Activated CD8-positive, alpha-beta memory T cell treated with anti-CD3 and anti-CD28 coated beads for 36 hours (primary cell): ENCODE data around the gene RPS6KA4. TPM values are rescaled to one million over a fixed set of nuclear protein-coding genes. Genes with fewer than 3 reads are reported as not detected.

ENCODE experiments used
- CTCF ChIA-PET: fragments of 350-600 bp; sonication (Branson Sonifier 250); formaldehyde crosslinking; loops from one replicate; lab custom pipeline; 2021; ENCODE audit warnings: antibody characterized with exemption; lab: Charles Lee
- POLR2A ChIA-PET: fragments of 350-600 bp; sonication (Branson Sonifier 250); formaldehyde crosslinking; loops from one replicate; lab custom pipeline; 2021; ENCODE audit warnings: antibody characterized with exemption; lab: Charles Lee
- total RNA-seq, 2 experiments: library from RNA; stranded (reverse); gene quantifications; one replicate each; pipeline ENCODE4 v1.2.3, GENCODE V29; 2021

Gene RPS6KA4
- total RNA-seq, 2 experiments from 2014 or later, result 35.3 to 37.2 TPM

GRCh38 chr11:64371201-64371600 is 12.2 kb downstream of the RPS6KA4 start:
- ChIA-PET POLR2A (no interaction called here), CTCF (no interaction called here)

- CTCF ChIA-PET, result no interaction called here
- POLR2A ChIA-PET, result no interaction called here
Observed at GRCh38 chr11:64372021-64372420, 13.1 kb downstream of the RPS6KA4 start.

DNA sequence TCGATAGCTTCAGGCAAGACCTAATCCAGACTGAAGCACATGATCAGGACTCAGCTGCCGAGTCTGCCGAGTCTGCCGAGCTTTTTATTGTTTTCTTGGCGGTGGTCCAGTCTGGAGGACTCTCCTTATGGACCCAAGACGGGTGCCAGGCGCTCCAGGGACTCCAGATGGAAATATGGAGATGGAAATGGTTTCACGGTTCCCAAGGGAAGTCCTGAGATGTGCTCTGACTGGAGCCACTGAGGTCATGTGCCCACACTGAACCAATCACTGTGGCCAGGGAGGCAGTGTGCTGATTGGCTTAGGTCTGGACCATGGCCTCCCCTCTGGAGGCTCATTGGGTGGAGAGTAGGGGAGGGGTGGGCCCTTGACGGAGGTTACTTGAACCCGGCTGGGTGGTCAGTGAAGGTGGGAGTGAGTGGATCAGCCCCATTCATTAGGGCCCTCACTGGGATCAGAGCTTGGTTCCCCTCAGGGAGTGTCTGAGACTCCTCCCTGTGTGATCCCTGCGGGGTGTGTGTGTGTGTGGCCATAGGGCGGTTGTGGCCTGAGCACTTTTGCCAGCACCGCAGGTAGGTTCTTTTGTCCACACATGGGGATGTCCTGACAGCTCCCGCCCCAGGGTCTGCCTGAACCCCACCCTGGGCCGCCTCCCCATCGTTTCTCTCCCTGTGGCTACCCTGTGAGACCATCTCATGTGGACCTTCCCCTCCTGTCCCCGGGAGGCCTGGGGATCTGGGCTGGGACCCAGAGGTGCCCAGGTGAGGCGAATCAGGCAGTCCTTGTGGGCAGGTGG is 14.0 kb downstream of the RPS6KA4 start:
- POLR2A ChIA-PET, result no interaction called here
- CTCF ChIA-PET, result no interaction called here

DNA sequence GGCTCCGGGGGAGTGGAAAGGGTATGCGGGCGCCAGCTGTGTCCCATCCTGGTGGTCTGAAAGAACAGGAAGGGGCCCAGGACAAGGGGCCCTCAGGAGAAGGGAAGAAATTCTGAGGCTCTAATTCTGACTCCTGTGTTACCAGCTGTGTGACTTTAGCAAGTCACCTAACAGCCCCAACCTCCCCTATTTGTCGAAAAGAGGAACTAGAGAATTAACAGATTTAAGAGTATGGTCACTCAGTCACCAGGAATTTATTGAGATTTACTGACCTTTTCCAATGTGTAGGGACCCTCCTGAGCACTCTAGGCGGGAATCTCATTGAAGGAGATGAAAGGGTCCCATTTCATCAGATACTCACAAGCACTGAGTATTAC is 14.6 kb downstream of the RPS6KA4 start:
- ChIA-PET POLR2A (no interaction called here), CTCF (no interaction called here)

DNA sequence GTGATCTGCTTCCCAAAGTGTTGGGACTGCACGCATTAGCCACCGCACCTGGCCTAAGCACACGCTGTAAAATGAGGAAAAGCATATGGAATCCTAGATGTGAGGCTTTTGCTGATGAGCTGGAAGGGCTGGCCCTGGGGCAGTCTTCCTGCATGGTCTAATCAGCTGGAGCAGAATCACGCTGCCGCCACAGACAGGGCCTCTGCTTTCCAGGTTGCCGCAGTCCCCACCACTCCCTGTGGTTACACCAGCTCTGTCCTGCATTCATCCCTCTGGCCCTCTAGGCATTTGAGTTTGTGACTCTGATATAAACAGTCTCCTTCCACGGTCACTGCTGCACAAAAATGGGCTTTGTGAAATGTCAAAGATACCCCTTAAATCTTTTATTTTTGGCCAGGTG is 17.1 kb downstream of the RPS6KA4 start:
- ChIA-PET POLR2A (interaction anchor here (0.6 kb wide), 1 partner anchor 296 kb away, joined by 3 read pairs; no protein-coding TSS in a partner anchor), CTCF (no interaction called here)

DNA sequence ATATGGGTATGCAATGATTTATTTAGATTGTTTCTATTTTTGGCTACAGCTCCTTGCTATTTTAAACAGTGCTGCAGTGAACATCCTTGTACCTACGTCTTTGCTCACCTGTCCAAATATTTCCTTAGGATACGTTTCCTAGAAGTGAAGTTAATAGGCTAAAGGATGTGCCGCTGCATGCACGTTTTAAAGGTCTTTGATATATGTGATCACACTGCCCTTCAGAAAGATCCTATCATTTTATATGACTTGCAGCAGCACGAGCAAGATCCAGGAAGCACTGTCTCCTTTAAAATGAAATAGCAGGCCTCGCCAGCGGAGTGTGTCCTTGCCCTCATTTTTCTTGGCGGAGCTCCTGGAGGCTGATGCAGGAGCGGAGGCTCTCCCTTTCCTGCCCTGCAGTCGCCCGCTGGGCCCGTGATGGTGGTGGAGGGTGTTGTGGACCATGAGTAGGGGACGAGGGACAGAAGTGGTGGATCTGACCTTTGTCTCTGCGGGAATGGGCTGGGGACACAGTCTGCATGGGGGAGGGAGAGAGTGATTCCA is 19.4 kb downstream of the RPS6KA4 start:
- CTCF ChIA-PET, result no interaction called here
- POLR2A ChIA-PET, result no interaction called here

DNA sequence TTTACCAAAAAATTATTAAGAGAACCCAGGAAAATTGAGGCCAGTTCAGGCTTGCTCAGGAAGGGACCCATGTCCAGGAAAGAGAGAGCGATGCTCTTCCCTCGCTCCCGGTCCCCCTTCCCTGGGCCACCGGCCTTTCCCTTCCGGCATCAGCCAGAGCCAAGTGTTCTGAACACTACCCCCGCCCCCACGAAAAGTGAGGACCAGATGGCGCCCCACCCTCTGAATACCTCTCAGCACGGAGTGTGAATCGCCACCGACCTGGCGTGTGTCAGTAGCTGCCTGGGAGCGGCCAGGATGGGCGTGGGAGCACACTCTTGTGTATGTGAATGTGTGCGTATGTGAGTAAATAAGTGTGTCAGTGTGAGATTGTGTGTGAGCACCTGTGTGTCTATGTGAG is 20.2 kb downstream of the RPS6KA4 start:
- POLR2A ChIA-PET, result no interaction called here
- CTCF ChIA-PET, result no interaction called here

GRCh38 chr11:64379817-64380709 is 21.1 kb downstream of the RPS6KA4 start:
- POLR2A ChIA-PET, result no interaction called here
- CTCF ChIA-PET, result no interaction called here

DNA sequence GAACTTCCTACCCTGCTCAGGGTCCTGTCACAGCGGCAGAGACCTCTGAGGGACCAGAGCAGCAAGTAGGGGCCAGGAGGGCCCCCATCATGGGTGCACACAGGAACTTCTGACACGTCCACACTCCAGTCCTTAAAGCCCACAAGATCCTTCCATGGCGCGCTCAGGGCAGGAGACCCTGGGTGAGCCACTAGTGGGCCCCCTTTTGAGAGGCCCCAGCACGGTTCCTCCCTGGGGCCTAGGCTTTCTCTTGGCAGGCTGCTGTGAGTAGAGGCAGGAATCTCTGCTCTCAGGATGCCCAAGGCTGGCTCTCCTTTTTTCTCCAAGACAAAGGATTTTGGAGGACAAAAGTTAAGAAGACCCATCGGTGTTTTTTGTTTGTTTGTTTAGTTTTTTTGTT is 22.4 kb downstream of the RPS6KA4 start:
- POLR2A ChIA-PET, result interaction anchor here (0.7 kb wide), 1 partner anchor 18 kb away, joined by 5 read pairs; no protein-coding TSS in a partner anchor

DNA sequence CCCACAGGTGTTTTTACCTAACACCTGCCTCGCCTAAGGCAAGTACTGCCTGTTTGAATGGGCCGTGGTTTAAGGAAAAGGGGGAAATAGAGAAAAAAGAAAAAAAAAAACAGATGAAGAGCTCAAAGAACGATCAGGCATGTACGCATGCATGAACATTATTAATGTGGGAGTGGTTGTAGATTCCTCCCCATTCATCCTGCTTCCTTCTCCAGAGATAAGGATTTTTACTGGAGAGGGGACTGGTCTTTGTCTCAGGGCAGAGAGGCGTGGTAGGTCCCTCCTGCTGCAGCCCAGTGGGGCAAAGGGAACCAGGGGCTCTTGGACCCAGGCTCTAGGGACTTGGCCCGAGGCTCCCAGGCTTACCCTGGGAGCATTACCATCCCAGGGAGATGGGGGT is 23.1 kb downstream of the RPS6KA4 start:
- ChIA-PET POLR2A (no interaction called here), CTCF (no interaction called here)

More for the DNA sequence above, 22.4 kb downstream of the RPS6KA4 start:
- CTCF ChIA-PET, result no interaction called here

DNA sequence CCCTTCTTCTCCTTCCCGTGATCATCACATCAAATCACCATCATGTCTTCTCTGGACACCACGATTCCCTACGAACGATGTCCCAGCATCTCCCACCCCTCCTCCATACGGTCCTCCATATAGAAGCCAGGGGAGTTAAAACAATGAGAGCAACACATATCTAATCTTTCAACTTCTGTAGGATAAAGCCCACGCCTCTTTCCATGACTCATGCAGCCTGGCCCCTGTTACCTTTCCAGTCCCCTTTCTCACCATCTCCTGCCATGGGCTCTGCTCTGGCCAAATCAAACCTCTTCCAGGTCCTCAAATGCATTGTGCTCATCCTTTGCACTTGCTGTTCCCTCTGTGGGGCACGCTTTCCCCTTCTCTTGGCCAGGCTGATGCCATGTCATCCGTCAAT is 23.6 kb downstream of the RPS6KA4 start:
- ChIA-PET POLR2A (no interaction called here), CTCF (no interaction called here)

DNA sequence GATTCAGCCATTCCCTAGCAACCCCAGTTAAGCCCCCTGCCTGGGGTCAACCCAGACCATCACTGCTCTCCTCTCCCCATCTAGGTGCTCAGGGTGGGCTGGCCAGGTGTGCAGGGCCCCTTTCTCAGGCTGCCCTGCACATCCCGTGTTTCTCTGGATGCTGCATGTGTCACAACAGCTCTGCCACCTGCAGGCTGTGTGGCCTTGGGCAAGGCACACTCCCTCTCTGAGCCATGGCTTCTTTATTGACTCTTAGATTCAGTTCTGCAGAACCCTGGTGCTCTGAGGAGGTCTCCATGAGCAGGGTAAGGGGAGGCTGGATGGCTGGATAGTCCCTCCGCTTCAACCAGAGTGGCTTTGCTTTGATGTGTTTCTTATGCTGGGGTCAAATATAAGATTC is 24.6 kb downstream of the RPS6KA4 start:
- POLR2A ChIA-PET, result no interaction called here
- CTCF ChIA-PET, result no interaction called here

DNA sequence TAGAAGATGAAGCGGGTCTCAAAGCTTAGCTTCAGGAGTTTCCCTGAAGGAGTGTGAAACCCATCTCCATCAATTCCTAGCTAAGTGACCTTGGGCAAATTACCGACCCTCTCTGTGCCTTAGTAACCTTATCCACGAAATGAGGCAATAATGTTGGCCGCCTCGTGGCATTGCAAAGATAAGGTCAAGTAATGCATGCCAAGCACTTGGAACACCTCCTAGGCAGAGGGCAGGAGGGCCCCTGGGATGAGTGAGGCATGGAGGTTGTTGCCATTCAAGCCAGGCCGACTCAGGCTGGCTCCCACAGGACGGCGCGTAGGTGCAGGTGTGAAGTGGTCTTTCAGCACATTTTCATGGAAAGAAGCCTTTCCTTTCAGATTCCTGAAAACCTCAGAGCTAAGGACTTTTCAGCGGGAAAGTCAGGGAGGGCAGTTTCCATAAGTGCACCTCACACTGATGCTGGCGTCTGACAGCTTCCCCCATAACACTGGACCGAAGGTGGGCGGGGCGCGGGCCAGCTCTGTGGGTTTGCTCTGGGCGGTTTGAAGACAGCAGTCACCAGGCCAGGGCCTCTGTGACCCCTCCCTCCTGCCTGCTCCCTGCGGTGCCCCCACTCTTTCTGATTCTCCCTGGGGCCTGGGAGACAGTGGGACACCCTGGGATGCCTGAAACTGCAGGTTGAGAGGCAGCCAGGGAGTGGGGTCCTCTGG is 25.2 kb downstream of the RPS6KA4 start:
- CTCF ChIA-PET, result interaction anchor here (0.6 kb wide), 1 partner anchor 400 kb away, joined by 3 read pairs; no protein-coding TSS in a partner anchor
- POLR2A ChIA-PET, result no interaction called here

- CTCF ChIA-PET, result no interaction called here
- POLR2A ChIA-PET, result no interaction called here
Observed at GRCh38 chr11:64384981-64385944, 26.3 kb downstream of the RPS6KA4 start.

- ChIA-PET POLR2A (no interaction called here), CTCF (no interaction called here)
Observed at GRCh38 chr11:64385945-64386704, 27.2 kb downstream of the RPS6KA4 start.

GRCh38 chr11:64387916-64388315 is 29.0 kb downstream of the RPS6KA4 start:
- ChIA-PET CTCF (no interaction called here), POLR2A (no interaction called here)

GRCh38 chr11:64388894-64389293 is 29.9 kb downstream of the RPS6KA4 start:
- ChIA-PET CTCF (no interaction called here), POLR2A (no interaction called here)

- ChIA-PET POLR2A (no interaction called here), CTCF (no interaction called here)
Observed at GRCh38 chr11:64389851-64390250, 30.9 kb downstream of the RPS6KA4 start.
